Measurements from ENCODE around the gene MYOZ1.

DNA sequence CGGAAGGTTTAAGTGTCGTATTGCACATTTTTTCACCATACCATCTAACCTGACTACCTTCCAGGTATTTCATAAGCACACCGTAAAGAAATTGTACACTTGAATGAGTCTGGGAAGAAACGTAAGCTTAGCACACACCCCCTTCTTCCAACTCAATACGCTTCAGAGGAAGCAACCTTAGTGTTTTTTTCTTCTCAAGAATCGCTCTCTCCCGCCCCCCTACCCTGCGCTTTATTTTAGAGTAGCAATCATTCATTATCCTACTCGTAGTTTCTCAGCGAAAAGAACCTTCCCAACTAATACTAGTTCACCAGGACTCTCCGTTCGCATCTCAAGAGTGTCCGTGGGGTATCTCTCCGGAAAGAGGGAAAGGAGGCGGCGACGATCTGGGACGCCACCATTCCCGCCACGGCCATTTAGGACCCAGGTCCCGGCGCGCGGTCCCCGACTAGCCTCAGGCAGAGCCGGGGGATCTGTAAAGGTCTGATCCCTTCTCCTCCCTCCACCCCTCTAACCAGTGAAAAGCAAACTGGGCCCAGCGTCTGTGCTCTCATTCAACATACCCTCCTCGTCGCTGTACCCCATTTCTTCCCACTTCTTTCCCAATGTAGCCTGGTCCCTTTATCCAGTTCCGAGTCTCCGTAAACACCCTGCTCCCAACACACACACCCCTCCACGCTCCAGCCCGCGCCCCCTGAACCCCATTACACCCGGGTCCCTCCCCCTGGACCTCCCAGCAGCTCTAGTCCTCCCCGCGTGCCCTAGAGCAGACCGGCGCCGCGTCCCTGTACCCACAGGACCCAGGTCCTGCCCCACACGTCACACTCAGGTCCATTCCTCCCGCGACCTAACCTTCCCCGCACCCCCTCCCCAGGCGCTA, 16.0 kb downstream of the MYOZ1 start:
- TF ChIP-seq POLR2AphosphoS5 (IDR thresholded peaks at IDR 0.05; ENCODE audit: insufficient read depth in 1 of 2, low read depth in 1 of 2) (no peak), POLR2A (IDR thresholded peaks at IDR 0.05) (no peak)
- TF ChIP-seq, protein P1, sequence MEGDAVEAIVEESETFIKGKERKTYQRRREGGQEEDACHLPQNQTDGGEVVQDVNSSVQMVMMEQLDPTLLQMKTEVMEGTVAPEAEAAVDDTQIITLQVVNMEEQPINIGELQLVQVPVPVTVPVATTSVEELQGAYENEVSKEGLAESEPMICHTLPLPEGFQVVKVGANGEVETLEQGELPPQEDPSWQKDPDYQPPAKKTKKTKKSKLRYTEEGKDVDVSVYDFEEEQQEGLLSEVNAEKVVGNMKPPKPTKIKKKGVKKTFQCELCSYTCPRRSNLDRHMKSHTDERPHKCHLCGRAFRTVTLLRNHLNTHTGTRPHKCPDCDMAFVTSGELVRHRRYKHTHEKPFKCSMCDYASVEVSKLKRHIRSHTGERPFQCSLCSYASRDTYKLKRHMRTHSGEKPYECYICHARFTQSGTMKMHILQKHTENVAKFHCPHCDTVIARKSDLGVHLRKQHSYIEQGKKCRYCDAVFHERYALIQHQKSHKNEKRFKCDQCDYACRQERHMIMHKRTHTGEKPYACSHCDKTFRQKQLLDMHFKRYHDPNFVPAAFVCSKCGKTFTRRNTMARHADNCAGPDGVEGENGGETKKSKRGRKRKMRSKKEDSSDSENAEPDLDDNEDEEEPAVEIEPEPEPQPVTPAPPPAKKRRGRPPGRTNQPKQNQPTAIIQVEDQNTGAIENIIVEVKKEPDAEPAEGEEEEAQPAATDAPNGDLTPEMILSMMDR (IDR thresholded peaks at IDR 0.05), result no peak
